Caco-2 (cell line): ENCODE measurements around the gene SPECC1L. TPM values are rescaled to one million over a fixed set of nuclear protein-coding genes. Genes with fewer than 3 reads are reported as not detected.

Experiments
- BruUV-seq: library from RNA; stranded (reverse); fragments of 400-500 nt; replicated peaks from 2 replicates; lab custom pipeline; 2021; lab: Mats Ljungman, UMichigan
- CTCF ChIA-PET: fragments of 300-600 bp; sonication (Branson Sonifier 250); formaldehyde crosslinking; loops from one replicate; lab custom pipeline; 2022; ENCODE audit warnings: antibody characterized with exemption; lab: Charles Lee
- POLR2A ChIA-PET: fragments of 300-600 bp; sonication (Branson Sonifier 250); formaldehyde crosslinking; loops from one replicate; lab custom pipeline; 2022; ENCODE audit warnings: antibody characterized with exemption; lab: Charles Lee
- DNase-seq, 2 experiments: peaks; one replicate each; pipeline versions ENCODE4 v3.0.0 to v3.0.0-alpha.2; 2020 to 2022
- H3K27me3 ChIP-seq: replicated peaks from 2 replicates; pipeline ENCODE4 v1.6.0; 2011; ENCODE audit warnings: low read length; ENCODE audit not compliant: control insufficient read depth, insufficient read depth
- H3K36me3 ChIP-seq: 2 replicates; pipeline ENCODE4 v1.5.1; 2011; ENCODE audit warnings: low read length; ENCODE audit not compliant: control insufficient read depth, insufficient read depth
- H3K4me1 ChIP-seq: fragments of 250-450 bp; sonication (Bioruptor Pico); 2 replicates; pipeline ENCODE4 v1.5.1; 2020; ENCODE audit warnings: mild to moderate bottlenecking
- H3K4me3 ChIP-seq: 2 replicates; pipeline ENCODE4 v1.5.1; 2011; ENCODE audit warnings: low read depth, mild to moderate bottlenecking, control low read depth, low read length
- H3K9me3 ChIP-seq: fragments of 250-450 bp; sonication (Bioruptor Pico); 2 replicates; pipeline ENCODE4 v1.5.1; 2020; ENCODE audit warnings: mild to moderate bottlenecking, moderate library complexity
- H3K27ac Mint-ChIP-seq: one replicate; pipeline ENCODE4 v1.8.0; 2022; ENCODE audit warnings: mixed read lengths; ENCODE audit not compliant: unreplicated experiment
- H3K27me3 Mint-ChIP-seq: one replicate; pipeline ENCODE4 v1.8.0; 2022; ENCODE audit warnings: mixed read lengths; ENCODE audit not compliant: insufficient read depth, unreplicated experiment
- H3K36me3 Mint-ChIP-seq: one replicate; pipeline ENCODE4 v1.8.0; 2022; ENCODE audit warnings: mild to moderate bottlenecking, mixed read lengths; ENCODE audit not compliant: insufficient read depth, unreplicated experiment
- H3K4me1 Mint-ChIP-seq: one replicate; pipeline ENCODE4 v1.8.0; 2022; ENCODE audit warnings: low read depth, mixed read lengths; ENCODE audit not compliant: unreplicated experiment
- H3K4me3 Mint-ChIP-seq: one replicate; pipeline ENCODE4 v1.8.0; 2022; ENCODE audit warnings: mild to moderate bottlenecking, moderate library complexity, mixed read lengths; ENCODE audit not compliant: unreplicated experiment
- H3K9me3 Mint-ChIP-seq: one replicate; pipeline ENCODE4 v1.8.0; 2022; ENCODE audit warnings: mixed read lengths; ENCODE audit not compliant: unreplicated experiment
- CTCF ChIP-seq, 2 experiments: fragments of 200-600 bp in 1 of 2; IDR thresholded peaks; 1 replicate in 1 of 2; 2 replicates in 1 of 2; pipeline versions ENCODE4 v1.5.1 to v1.8.0; 2011 to 2022; ENCODE audit warnings: antibody characterized with exemption in 1 of 2, control low read depth in 1 of 2, inconsistent platforms in 1 of 2, low read depth in 1 of 2, low read length in 1 of 2, mild to moderate bottlenecking in 1 of 2, moderate library complexity in 1 of 2; ENCODE audit not compliant: insufficient read depth in 1 of 2, severe bottlenecking in 1 of 2, unreplicated experiment in 1 of 2
- intact Hi-C: fragments of 100-400 bp; cut with micrococcal nuclease; formaldehyde crosslinking; loops from one replicate; pipeline ENCODE4 v1.10.0; 2022; ENCODE audit not compliant: unreplicated experiment
- total RNA-seq: library from RNA; stranded (reverse); gene quantifications from 2 replicates; pipeline ENCODE4 v1.2.3, GENCODE V29; 2022

SPECC1L gene
- total RNA-seq, 1 experiment from 2014 or later = 72.8 TPM

GRCh38 chr22:24386937-24387471 lies 116.4 kb downstream of the SPECC1L start:
- Mint-ChIP-seq H3K4me3 (no peak overlapping the region), H3K27me3 (no peaks in the 10 kb centered on the region), H3K27ac (no peak overlapping the region), H3K9me3 (no peaks in the 10 kb centered on the region), H3K36me3 (peaks cover 42% of the 10 kb centered on the region), H3K4me1 (no peaks in the 10 kb centered on the region)
- H3K36me3 ChIP-seq = no peaks in the 10 kb centered on the region; the same call in 1 of the 2 replicates
- H3K27me3 ChIP-seq = no peaks in the 10 kb centered on the region
- no peaks in the 10 kb centered on the region for H3K9me3 ChIP-seq
- no peak overlapping the region for H3K4me3 ChIP-seq
- intact Hi-C loops = no loop called here
- ChIA-PET POLR2A (no interaction called here), CTCF (interaction anchor here (0.6 kb wide), 1 partner anchor 1322 kb away, joined by 7 read pairs; no protein-coding TSS in a partner anchor)
- no peaks in the 10 kb centered on the region for H3K4me1 ChIP-seq
- TF ChIP-seq CTCF (IDR thresholded peaks at IDR 0.05; ENCODE audit: insufficient read depth in 1 of 2, low read depth in 1 of 2, low read length in 1 of 2, severe bottlenecking in 1 of 2, unreplicated experiment in 1 of 2) = no peak
- no peak for DNase-seq
- BruUV-seq = no TSS peak

- Histone ChIP-seq H3K36me3 (no peaks in the 10 kb centered on the region; the same call in none of the 2 replicates), H3K9me3 (no peaks in the 10 kb centered on the region), H3K4me3 (no peak overlapping the region), H3K27me3 (no peaks in the 10 kb centered on the region), H3K4me1 (no peaks in the 10 kb centered on the region)
- no peak for TF ChIP-seq CTCF (IDR thresholded peaks at IDR 0.05; ENCODE audit: insufficient read depth in 1 of 2, low read depth in 1 of 2, low read length in 1 of 2, severe bottlenecking in 1 of 2, unreplicated experiment in 1 of 2)
- no TSS peak for BruUV-seq
- H3K36me3 Mint-ChIP-seq = peaks cover 32% of the 10 kb centered on the region
- DNase-seq = no peak
- H3K4me1 Mint-ChIP-seq = no peaks in the 10 kb centered on the region
- CTCF ChIA-PET = no interaction called here
- H3K27ac Mint-ChIP-seq = no peak overlapping the region
- H3K4me3 Mint-ChIP-seq = no peak overlapping the region
- intact Hi-C loops = no loop called here
- POLR2A ChIA-PET = no interaction called here
- no peaks in the 10 kb centered on the region for H3K27me3 Mint-ChIP-seq
- H3K9me3 Mint-ChIP-seq = no peaks in the 10 kb centered on the region
Observed at GRCh38 chr22:24389680-24390079, 119.0 kb downstream of the SPECC1L start.

GRCh38 chr22:24390156-24390555 lies 119.5 kb downstream of the SPECC1L start:
- intact Hi-C loops = no loop called here
- no peaks in the 10 kb centered on the region for H3K4me1 Mint-ChIP-seq
- H3K9me3 Mint-ChIP-seq = no peaks in the 10 kb centered on the region
- Histone ChIP-seq H3K36me3 (no peaks in the 10 kb centered on the region; the same call in none of the 2 replicates), H3K4me1 (no peaks in the 10 kb centered on the region), H3K4me3 (no peak overlapping the region), H3K9me3 (no peaks in the 10 kb centered on the region), H3K27me3 (no peaks in the 10 kb centered on the region)
- no peak overlapping the region for H3K27ac Mint-ChIP-seq
- ChIA-PET POLR2A (interaction anchor here (0.6 kb wide), 1 partner anchor 102 kb away, joined by 9 read pairs; no protein-coding TSS in a partner anchor), CTCF (no interaction called here)
- TF ChIP-seq CTCF (IDR thresholded peaks at IDR 0.05; ENCODE audit: insufficient read depth in 1 of 2, low read depth in 1 of 2, low read length in 1 of 2, severe bottlenecking in 1 of 2, unreplicated experiment in 1 of 2) = no peak
- no peaks in the 10 kb centered on the region for H3K27me3 Mint-ChIP-seq
- DNase-seq = no peak
- H3K4me3 Mint-ChIP-seq = no peak overlapping the region
- peaks cover 33% of the 10 kb centered on the region for H3K36me3 Mint-ChIP-seq
- BruUV-seq = no TSS peak
